HG03060 (cell line): ENCODE data around the gene ZNF552.
"Not testable (repeated sequence)": the region's sequence is repeated elsewhere in the genome, so short reads cannot be mapped to it uniquely, and the experiment has no call there.

Experiments used
- ATAC-seq: cut with Tn5 transposase; IDR thresholded peaks from one replicate; pipeline ENCODE4 v1.9.1; 2021; ENCODE audit warnings: low read depth, moderate number of reproducible peaks; ENCODE audit not compliant: unreplicated experiment

Gene ZNF552

GRCh38 chr19:57814505-57815246 lies at the start of gene ZNF552:
ZNF552 (minus strand) TSS chr19:57814913; CDS start chr19:57814743, 170 bp downstream.
- ATAC-seq = no peak

GRCh38 chr19:57862351-57862750 lies 47.6 kb upstream of the ZNF552 start:
- not testable (repeated sequence) for ATAC-seq

- ATAC-seq = not testable (repeated sequence)
These were observed 39.4 kb upstream of the ZNF552 start for GRCh38 chr19:57854117-57854516.

- ATAC-seq = not testable (repeated sequence)
These were observed 37.3 kb upstream of the ZNF552 start for GRCh38 chr19:57851812-57852603.

GRCh38 chr19:57850553-57851017 lies 35.9 kb upstream of the ZNF552 start:
- no peak for ATAC-seq

- peak; percentile 64 for ATAC-seq
These were observed 35.2 kb upstream of the ZNF552 start, which contains the start of gene ZNF587 for GRCh38 chr19:57849666-57850473. ZNF587 (plus strand) TSS chr19:57849859; CDS start chr19:57850039, 180 bp downstream.

GRCh38 chr19:57849162-57849665 lies 34.5 kb upstream of the ZNF552 start:
- peak; percentile 8 for ATAC-seq

GRCh38 chr19:57847164-57847563 lies 32.5 kb upstream of the ZNF552 start:
- ATAC-seq = not testable (repeated sequence)

GRCh38 chr19:57841122-57841763 lies 26.5 kb upstream of the ZNF552 start:
- no peak for ATAC-seq

GRCh38 chr19:57838622-57839191 lies 24.0 kb upstream of the ZNF552 start:
- ATAC-seq = not testable (repeated sequence)

- ATAC-seq = not testable (repeated sequence)
These were observed 22.3 kb upstream of the ZNF552 start for GRCh38 chr19:57836991-57837390.

- no peak for ATAC-seq
These were observed 15.4 kb upstream of the ZNF552 start, which contains the start of gene ZNF587B for GRCh38 chr19:57830071-57830602. ZNF587B (plus strand) TSS chr19:57830299; CDS start chr19:57830529, 230 bp downstream.

- ATAC-seq = no peak
These were observed 14.6 kb upstream of the ZNF552 start for GRCh38 chr19:57829316-57829715.

- ATAC-seq = no peak
These were observed 10.8 kb upstream of the ZNF552 start for GRCh38 chr19:57825511-57825910.

GRCh38 chr19:57823608-57824007 lies 8.9 kb upstream of the ZNF552 start:
- not testable (repeated sequence) for ATAC-seq

- ATAC-seq = not testable (repeated sequence)
These were observed 8.4 kb upstream of the ZNF552 start for GRCh38 chr19:57823155-57823554.

GRCh38 chr19:57821501-57821900 lies 6.8 kb upstream of the ZNF552 start:
- ATAC-seq = not testable (repeated sequence)

GRCh38 chr19:57821095-57821494 lies 6.4 kb upstream of the ZNF552 start:
- not testable (repeated sequence) for ATAC-seq

GRCh38 chr19:57820599-57820998 lies 5.9 kb upstream of the ZNF552 start:
- ATAC-seq = no peak
